Measurements from ENCODE around the gene PPL.

DNA sequence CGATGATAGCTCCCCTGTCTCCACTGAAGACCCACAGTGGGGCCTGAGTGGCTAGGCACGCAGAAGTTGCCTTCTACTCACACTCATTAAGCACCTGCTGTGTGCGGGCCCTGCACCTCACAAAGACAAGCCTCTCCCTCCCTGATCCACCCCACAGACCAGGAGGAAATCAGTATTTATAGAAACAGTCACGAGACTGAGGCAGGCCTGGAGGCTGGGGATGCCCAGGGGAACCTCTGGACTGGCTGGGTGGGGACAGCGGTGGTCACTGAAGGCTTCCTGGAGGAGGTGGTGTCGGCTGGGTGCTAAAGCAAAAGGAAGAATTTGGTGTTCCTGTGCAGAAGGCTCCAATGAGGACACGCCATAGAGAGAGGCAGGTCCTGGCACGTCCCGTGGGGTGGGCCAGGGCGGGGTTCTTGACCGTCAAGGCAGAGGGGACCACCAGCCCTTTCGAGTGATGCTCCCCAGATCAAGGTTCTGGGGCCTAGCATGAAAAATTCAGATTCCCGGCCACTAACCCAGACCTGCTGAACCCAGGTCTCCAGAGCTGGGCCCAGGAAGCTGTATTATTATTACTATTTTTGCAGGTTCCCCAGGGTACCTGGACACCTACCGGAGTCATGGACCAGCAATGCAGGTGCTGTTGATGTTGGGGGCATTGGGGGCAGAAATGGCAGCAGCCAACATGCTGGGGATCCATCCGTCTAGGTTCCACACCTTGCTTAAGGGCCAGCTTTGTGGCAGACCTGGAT lies 23.0 kb downstream of the PPL start:
- no peak for TF ChIP-seq SMAD3 (CRISPR knock-in tag; IDR thresholded peaks at IDR 0.05)
- TF ChIP-seq, protein P1, sequence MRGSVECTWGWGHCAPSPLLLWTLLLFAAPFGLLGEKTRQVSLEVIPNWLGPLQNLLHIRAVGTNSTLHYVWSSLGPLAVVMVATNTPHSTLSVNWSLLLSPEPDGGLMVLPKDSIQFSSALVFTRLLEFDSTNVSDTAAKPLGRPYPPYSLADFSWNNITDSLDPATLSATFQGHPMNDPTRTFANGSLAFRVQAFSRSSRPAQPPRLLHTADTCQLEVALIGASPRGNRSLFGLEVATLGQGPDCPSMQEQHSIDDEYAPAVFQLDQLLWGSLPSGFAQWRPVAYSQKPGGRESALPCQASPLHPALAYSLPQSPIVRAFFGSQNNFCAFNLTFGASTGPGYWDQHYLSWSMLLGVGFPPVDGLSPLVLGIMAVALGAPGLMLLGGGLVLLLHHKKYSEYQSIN (CRISPR knock-in tag; IDR thresholded peaks at IDR 0.05; ENCODE audit: borderline replicate concordance), result no peak
- TF ChIP-seq ZNF510 (CRISPR knock-in tag; IDR thresholded peaks at IDR 0.05; ENCODE audit: low read depth), result no peak
- no peak for TF ChIP-seq NFYB (CRISPR knock-in tag; IDR thresholded peaks at IDR 0.05)
- TF ChIP-seq PRMT3 (CRISPR knock-in tag; IDR thresholded peaks at IDR 0.05; ENCODE audit: borderline replicate concordance, low read depth), result no peak
- TF ChIP-seq ARID2 (CRISPR knock-in tag; IDR thresholded peaks at IDR 0.05; ENCODE audit: borderline replicate concordance), result no peak
- TF ChIP-seq, protein P2, sequence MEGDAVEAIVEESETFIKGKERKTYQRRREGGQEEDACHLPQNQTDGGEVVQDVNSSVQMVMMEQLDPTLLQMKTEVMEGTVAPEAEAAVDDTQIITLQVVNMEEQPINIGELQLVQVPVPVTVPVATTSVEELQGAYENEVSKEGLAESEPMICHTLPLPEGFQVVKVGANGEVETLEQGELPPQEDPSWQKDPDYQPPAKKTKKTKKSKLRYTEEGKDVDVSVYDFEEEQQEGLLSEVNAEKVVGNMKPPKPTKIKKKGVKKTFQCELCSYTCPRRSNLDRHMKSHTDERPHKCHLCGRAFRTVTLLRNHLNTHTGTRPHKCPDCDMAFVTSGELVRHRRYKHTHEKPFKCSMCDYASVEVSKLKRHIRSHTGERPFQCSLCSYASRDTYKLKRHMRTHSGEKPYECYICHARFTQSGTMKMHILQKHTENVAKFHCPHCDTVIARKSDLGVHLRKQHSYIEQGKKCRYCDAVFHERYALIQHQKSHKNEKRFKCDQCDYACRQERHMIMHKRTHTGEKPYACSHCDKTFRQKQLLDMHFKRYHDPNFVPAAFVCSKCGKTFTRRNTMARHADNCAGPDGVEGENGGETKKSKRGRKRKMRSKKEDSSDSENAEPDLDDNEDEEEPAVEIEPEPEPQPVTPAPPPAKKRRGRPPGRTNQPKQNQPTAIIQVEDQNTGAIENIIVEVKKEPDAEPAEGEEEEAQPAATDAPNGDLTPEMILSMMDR (CRISPR knock-in tag; IDR thresholded peaks at IDR 0.05), result no peak
- TF ChIP-seq U2AF1 (optimal IDR thresholded peaks at IDR 0.05; ENCODE audit: low read depth, low read length), result no peak
- no peak for TF ChIP-seq ZNF30 (CRISPR knock-in tag; IDR thresholded peaks at IDR 0.05)
- no peak for TF ChIP-seq EP300 (IDR thresholded peaks at IDR 0.05; ENCODE audit: low read depth in 2 of 2, low read length in 2 of 2)
- no peak for TF ChIP-seq EP300 (CRISPR knock-in tag; IDR thresholded peaks at IDR 0.05; ENCODE audit: borderline replicate concordance)
- TF ChIP-seq ZNF569 (CRISPR knock-in tag; IDR thresholded peaks at IDR 0.05; ENCODE audit: borderline replicate concordance), result no peak
- no peak for TF ChIP-seq CBX5 (CRISPR knock-in tag; IDR thresholded peaks at IDR 0.05; ENCODE audit: borderline replicate concordance)
- no peak for TF ChIP-seq KLF9 (CRISPR knock-in tag; IDR thresholded peaks at IDR 0.05; ENCODE audit: low read depth)
- TF ChIP-seq ZNF766 (CRISPR knock-in tag; IDR thresholded peaks at IDR 0.05; ENCODE audit: borderline replicate concordance), result no peak

Measured in HepG2 (cell line).